PC-3 (cell line): ENCODE measurements around the gene TUT7. TPM values are rescaled to one million over a fixed set of nuclear protein-coding genes. Genes with fewer than 3 reads are reported as not detected.

ENCODE experiments used
- ATAC-seq: fragments of 200-7000 bp; cut with Tn5 transposase; 2 replicates; pipeline ENCODE4 v1.9.1; 2020; ENCODE audit warnings: mild to moderate bottlenecking, moderate library complexity
- BruUV-seq: library from RNA; stranded (reverse); fragments of 400-500 nt; replicated peaks from 2 replicates; lab custom pipeline; 2021; lab: Mats Ljungman, UMichigan
- CTCF ChIA-PET: fragments of 300-600 bp; sonication (Branson Sonifier 250); formaldehyde crosslinking; loops from one replicate; lab custom pipeline; 2022; ENCODE audit warnings: antibody characterized with exemption; lab: Charles Lee
- POLR2A ChIA-PET: fragments of 300-600 bp; sonication (Branson Sonifier 250); formaldehyde crosslinking; loops from one replicate; lab custom pipeline; 2022; ENCODE audit warnings: antibody characterized with exemption; ENCODE audit not compliant: unreplicated experiment; lab: Charles Lee
- DNase-seq: peaks from one replicate; pipeline ENCODE4 v3.0.0-alpha.2; 2015
- H2AFZ ChIP-seq: fragments of 300-600 bp; sonication (generic); 2 replicates; pipeline ENCODE4 v1.6.0; 2016; ENCODE audit warnings: antibody characterized with exemption, low read length
- H3F3A ChIP-seq: fragments of 300-600 bp; sonication (generic); one replicate; pipeline ENCODE4 v1.6.0; 2017; ENCODE audit warnings: antibody characterized with exemption, low read length, control low read depth, mild to moderate bottlenecking; ENCODE audit not compliant: unreplicated experiment
- H3K27ac ChIP-seq: fragments of 300-600 bp; sonication (generic); 2 replicates; pipeline ENCODE4 v1.5.1; 2016; ENCODE audit warnings: mild to moderate bottlenecking, low read length
- H3K27me3 ChIP-seq: fragments of 300-600 bp; sonication (generic); 2 replicates; pipeline ENCODE4 v1.6.1; 2016; ENCODE audit warnings: low read length, mixed read lengths
- H3K36me3 ChIP-seq: fragments of 300-600 bp; sonication (generic); 2 replicates; pipeline ENCODE4 v1.6.1; 2016; ENCODE audit warnings: low read depth, mixed run types, low read length, mixed read lengths
- H3K4me1 ChIP-seq: fragments of 300-600 bp; sonication (generic); 2 replicates; pipeline ENCODE4 v1.5.1; 2016; ENCODE audit warnings: low read length; ENCODE audit not compliant: insufficient read depth
- H3K4me2 ChIP-seq: fragments of 300-600 bp; sonication (generic); 2 replicates; pipeline ENCODE4 v1.6.0; 2016; ENCODE audit warnings: low read length
- H3K4me3 ChIP-seq: fragments of 300-600 bp; sonication (generic); 2 replicates; pipeline ENCODE4 v1.5.1; 2016; ENCODE audit warnings: mild to moderate bottlenecking, low read length, mixed read lengths
- H3K79me2 ChIP-seq: fragments of 300-600 bp; sonication (generic); 2 replicates; pipeline ENCODE4 v1.6.1; 2017; ENCODE audit warnings: low read length, mixed read lengths
- H3K9ac ChIP-seq: fragments of 300-600 bp; sonication (generic); 2 replicates; pipeline ENCODE4 v1.6.0; 2016; ENCODE audit warnings: mild to moderate bottlenecking, low read length
- H3K9me2 ChIP-seq: fragments of 300-600 bp; sonication (generic); replicated peaks from 2 replicates; pipeline ENCODE4 v1.6.1; 2016; ENCODE audit warnings: mixed run types, low read length, mixed read lengths
- H3K9me3 ChIP-seq: fragments of 300-600 bp; sonication (generic); 2 replicates; pipeline ENCODE4 v1.6.1; 2016; ENCODE audit warnings: low read length, mixed read lengths
- H4K20me1 ChIP-seq: fragments of 300-600 bp; sonication (generic); 2 replicates; pipeline ENCODE4 v1.6.1; 2016; ENCODE audit warnings: low read length, mixed read lengths
- EZH2 ChIP-seq: fragments of 300-600 bp; sonication (generic); IDR thresholded peaks from one replicate; pipeline ENCODE4 v1.6.1; 2017; ENCODE audit warnings: antibody characterized with exemption, mild to moderate bottlenecking, low read length; ENCODE audit not compliant: unreplicated experiment
- EZH2phosphoT487 ChIP-seq: fragments of 300-600 bp; sonication (generic); IDR thresholded peaks from 2 replicates; pipeline ENCODE4 v1.6.1; 2018; ENCODE audit warnings: mild to moderate bottlenecking, antibody characterized with exemption, low read length, borderline replicate concordance
- intact Hi-C: fragments of 100-400 bp; cut with micrococcal nuclease; formaldehyde crosslinking; loops from 2 replicates; pipeline ENCODE4 v1.9.0; 2023
- total RNA-seq: library from RNA; depleted of rRNA; stranded (reverse); fragments of >200 nt; gene quantifications from 2 replicates; pipeline ENCODE4 v1.2.3, GENCODE V29; 2014
- TF ChIP-seq, protein P1 (sequence below): fragments of 300-600 bp; sonication (generic); conservative IDR thresholded peaks from 2 replicates; pipeline ENCODE4 v1.5.1; 2017; ENCODE audit warnings: antibody characterized with exemption, low read depth, mild to moderate bottlenecking, low read length

The TUT7 gene
- total RNA-seq, 1 experiment from 2014 or later, result 12.3 TPM

DNA sequence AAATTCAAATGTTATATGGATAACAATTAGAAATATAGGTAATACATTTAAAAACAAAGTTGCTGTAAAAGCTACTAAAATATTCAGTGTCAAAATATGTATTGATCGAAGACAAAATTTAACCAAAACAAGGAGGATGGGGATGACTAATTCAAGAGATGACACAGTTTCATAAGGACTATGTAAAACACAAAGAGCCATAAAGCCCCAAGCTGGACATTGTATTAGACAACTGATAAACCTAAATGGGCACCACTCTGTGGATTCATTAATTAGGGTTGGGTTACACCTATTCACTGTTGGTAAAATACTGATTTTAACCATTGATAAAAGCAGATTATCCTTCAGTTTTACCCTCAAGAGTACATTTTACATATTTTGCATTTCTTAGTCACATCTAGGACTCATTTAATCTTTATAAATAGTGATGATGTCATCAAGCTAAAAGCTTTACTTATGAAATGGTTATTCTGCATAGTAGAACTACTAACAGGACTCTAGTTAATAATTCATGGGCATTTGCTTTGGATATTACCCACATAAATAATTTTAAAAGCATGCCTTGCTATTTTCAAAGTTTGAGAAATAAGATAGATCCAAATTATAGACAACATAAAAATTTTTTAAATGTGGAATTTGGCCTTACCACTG, 13.7 kb downstream of the TUT7 start:
- ChIA-PET CTCF (no interaction called here), POLR2A (no interaction called here)
- peaks cover 55% of the 10 kb centered on the region for H3K36me3 ChIP-seq
- ATAC-seq (no peak), DNase-seq (no peak)
- TF ChIP-seq EZH2 (no peak), EZH2phosphoT487 (no peak)
- TF ChIP-seq, protein P1, sequence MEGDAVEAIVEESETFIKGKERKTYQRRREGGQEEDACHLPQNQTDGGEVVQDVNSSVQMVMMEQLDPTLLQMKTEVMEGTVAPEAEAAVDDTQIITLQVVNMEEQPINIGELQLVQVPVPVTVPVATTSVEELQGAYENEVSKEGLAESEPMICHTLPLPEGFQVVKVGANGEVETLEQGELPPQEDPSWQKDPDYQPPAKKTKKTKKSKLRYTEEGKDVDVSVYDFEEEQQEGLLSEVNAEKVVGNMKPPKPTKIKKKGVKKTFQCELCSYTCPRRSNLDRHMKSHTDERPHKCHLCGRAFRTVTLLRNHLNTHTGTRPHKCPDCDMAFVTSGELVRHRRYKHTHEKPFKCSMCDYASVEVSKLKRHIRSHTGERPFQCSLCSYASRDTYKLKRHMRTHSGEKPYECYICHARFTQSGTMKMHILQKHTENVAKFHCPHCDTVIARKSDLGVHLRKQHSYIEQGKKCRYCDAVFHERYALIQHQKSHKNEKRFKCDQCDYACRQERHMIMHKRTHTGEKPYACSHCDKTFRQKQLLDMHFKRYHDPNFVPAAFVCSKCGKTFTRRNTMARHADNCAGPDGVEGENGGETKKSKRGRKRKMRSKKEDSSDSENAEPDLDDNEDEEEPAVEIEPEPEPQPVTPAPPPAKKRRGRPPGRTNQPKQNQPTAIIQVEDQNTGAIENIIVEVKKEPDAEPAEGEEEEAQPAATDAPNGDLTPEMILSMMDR, result no peak
- peak overlapping the region; percentile 47 for H3K4me2 ChIP-seq
- H3K79me2 ChIP-seq, result peaks cover 2% of the 10 kb centered on the region
- intact Hi-C loops, result no loop called here
- H3K27me3 ChIP-seq, result no peaks in the 10 kb centered on the region
- H3K27ac ChIP-seq, result peak overlapping the region; percentile 11; the same call in 1 of the 2 replicates
- H3F3A ChIP-seq, result no peaks in the 10 kb centered on the region
- H4K20me1 ChIP-seq, result no peaks in the 10 kb centered on the region
- no peak overlapping the region for H2AFZ ChIP-seq
- no peak overlapping the region for H3K9ac ChIP-seq
- H3K4me1 ChIP-seq, result peaks cover 40% of the 10 kb centered on the region
- no peak overlapping the region for H3K4me3 ChIP-seq
- BruUV-seq, result no TSS peak
- no peaks in the 10 kb centered on the region for H3K9me3 ChIP-seq
- no peaks in the 10 kb centered on the region for H3K9me2 ChIP-seq

DNA sequence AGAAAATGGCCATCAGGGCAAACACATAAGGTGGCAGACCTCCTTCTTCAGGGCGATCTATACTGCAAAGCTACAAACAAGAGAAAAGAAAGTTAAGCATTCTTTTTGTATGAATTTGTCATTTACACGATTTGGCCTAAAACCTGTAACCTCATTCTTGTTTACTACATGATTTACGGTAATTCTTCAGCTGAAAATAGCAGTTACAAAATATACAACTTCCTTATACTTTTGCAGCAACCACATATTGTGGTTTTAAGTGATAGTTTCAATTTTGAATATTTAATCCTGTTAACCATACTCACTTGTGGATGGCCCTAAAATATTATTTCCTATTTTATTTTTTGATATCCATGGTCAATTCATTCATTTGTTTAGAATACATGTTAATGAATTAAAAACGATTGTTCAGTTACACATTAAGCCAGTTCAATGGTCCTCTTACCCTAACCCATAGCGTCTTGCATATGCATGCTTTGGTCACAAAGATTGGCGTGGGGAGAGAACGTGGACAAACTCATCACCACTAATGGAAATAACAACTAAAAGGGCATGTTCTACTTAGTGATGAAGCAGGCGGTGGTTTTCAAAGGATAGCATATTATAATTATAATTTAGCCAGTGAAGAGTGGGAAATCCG, 16.6 kb downstream of the TUT7 start:
- ChIA-PET CTCF (no interaction called here), POLR2A (no interaction called here)
- Histone ChIP-seq H3K4me3 (no peak overlapping the region), H3K36me3 (peaks cover 47% of the 10 kb centered on the region), H3K9me2 (no peaks in the 10 kb centered on the region), H4K20me1 (no peaks in the 10 kb centered on the region), H3K27ac (no peak overlapping the region), H3F3A (no peaks in the 10 kb centered on the region), H3K27me3 (no peaks in the 10 kb centered on the region), H3K9me3 (no peaks in the 10 kb centered on the region), H2AFZ (no peak overlapping the region), H3K9ac (no peak overlapping the region), H3K79me2 (no peaks in the 10 kb centered on the region), H3K4me1 (peaks cover 30% of the 10 kb centered on the region), H3K4me2 (no peak overlapping the region)
- no peak for ATAC-seq
- no peak for DNase-seq
- no TSS peak for BruUV-seq
- TF ChIP-seq EZH2, result no peak
- TF ChIP-seq, protein P1, result no peak
- no peak for TF ChIP-seq EZH2phosphoT487
- intact Hi-C loops, result no loop called here

DNA sequence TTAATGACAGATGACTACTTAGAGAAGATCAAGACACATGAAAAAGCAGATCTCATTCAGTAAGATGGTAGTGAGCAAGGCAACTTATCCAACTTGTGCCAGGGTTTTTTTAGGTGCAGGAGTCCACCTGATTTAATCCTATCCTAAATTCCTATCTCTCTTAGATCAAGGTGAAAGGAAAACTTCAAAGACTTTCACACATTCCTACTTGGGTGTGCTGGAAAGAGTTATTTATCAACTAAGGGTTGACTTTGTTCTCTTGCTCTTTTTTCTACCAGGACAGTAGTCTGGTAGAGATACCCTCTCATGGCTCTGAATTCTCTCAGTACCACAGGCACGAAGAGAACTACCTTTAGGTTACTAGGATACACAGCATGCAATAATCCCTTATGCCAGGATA, 18.2 kb downstream of the TUT7 start:
- intact Hi-C loops, result no loop called here
- H2AFZ ChIP-seq, result no peak overlapping the region
- POLR2A ChIA-PET, result no interaction called here
- no peaks in the 10 kb centered on the region for H3K27me3 ChIP-seq
- no peak overlapping the region for H3K9ac ChIP-seq
- H3K9me2 ChIP-seq, result no peaks in the 10 kb centered on the region
- no peak overlapping the region for H3K4me2 ChIP-seq
- peaks cover 43% of the 10 kb centered on the region for H3K36me3 ChIP-seq
- no peaks in the 10 kb centered on the region for H3F3A ChIP-seq
- no peaks in the 10 kb centered on the region for H4K20me1 ChIP-seq
- TF ChIP-seq, protein P1, result no peak
- TF ChIP-seq EZH2 (no peak), EZH2phosphoT487 (no peak)
- H3K27ac ChIP-seq, result no peak overlapping the region
- no peaks in the 10 kb centered on the region for H3K79me2 ChIP-seq
- no peaks in the 10 kb centered on the region for H3K9me3 ChIP-seq
- H3K4me1 ChIP-seq, result peaks cover 16% of the 10 kb centered on the region
- DNase-seq (no peak), ATAC-seq (no peak)
- CTCF ChIA-PET, result no interaction called here
- BruUV-seq, result no TSS peak
- H3K4me3 ChIP-seq, result no peak overlapping the region
